Peyer's patch (tissue), 4 donors: ENCODE measurements around the gene SKAP1. TPM values are rescaled to one million over a fixed set of nuclear protein-coding genes. Genes with fewer than 3 reads are reported as not detected.

ENCODE experiments used
- DNase-seq, 3 donors: peaks; one replicate each; pipeline ENCODE4 v3.0.0-alpha.2; 2017 to 2019
- H3K27ac ChIP-seq, 4 donors: fragments of 200-600 bp; sonication (generic); one replicate each; pipeline ENCODE4 v1.5.1; 2016 to 2019
- H3K27me3 ChIP-seq, 2 donors: fragments of 200-600 bp; sonication (generic); one replicate each; pipeline ENCODE4 v1.5.1; 2019
- H3K36me3 ChIP-seq, 3 donors: fragments of 200-600 bp; sonication (generic); one replicate each; pipeline ENCODE4 v1.5.1; 2016 to 2019
- H3K4me1 ChIP-seq, 4 donors: fragments of 200-600 bp; sonication (generic); one replicate each; pipeline ENCODE4 v1.5.1; 2016 to 2019
- H3K4me3 ChIP-seq, 4 donors: fragments of 200-600 bp; sonication (generic); 1 replicate in 3 of 4; 2 replicates in 1 of 4; pipeline ENCODE4 v1.5.1; 2016 to 2019; ENCODE audit warnings: mild to moderate bottlenecking in 1 of 4
- H3K9me3 ChIP-seq, 4 donors: fragments of 200-600 bp; sonication (generic); one replicate each; pipeline ENCODE4 v1.5.1; 2016 to 2019; ENCODE audit warnings: mild to moderate bottlenecking in 1 of 4
- POLR2A ChIP-seq, 2 donors: fragments of 450-650 bp; IDR thresholded peaks; one replicate each; pipeline ENCODE4 v1.5.1; 2017; ENCODE audit warnings: antibody characterized with exemption in 2 of 2, mild to moderate bottlenecking in 2 of 2, moderate library complexity in 2 of 2
- total RNA-seq, 4 donors: library from RNA; depleted of rRNA; stranded (reverse); fragments of >200 nt; gene quantifications; one replicate each; pipeline ENCODE4 v1.1.0, GENCODE V29; 2016
- TF ChIP-seq, protein P1 (sequence below), 6 experiments: fragments of 450-650 bp in 4 of 6; fragments of 200-600 bp in 2 of 6; sonication (generic) in 1 of 6; IDR thresholded peaks; one replicate each; pipeline ENCODE4 v1.5.1; 2017 to 2019; ENCODE audit warnings: antibody characterized with exemption in 6 of 6, mild to moderate bottlenecking in 3 of 6, moderate library complexity in 1 of 6

The SKAP1 gene
- total RNA-seq, 4 donors from 2014 or later: 3.1 to 17.3 (median 6.5) TPM

GRCh38 chr17:48241770-48242497 is 188.1 kb downstream of the SKAP1 start:
- Histone ChIP-seq H3K4me1 (peaks cover 0 to 53% (median 0%) of the 10 kb centered on the region in 4 donors), H3K9me3 (no peaks in the 10 kb centered on the region), H3K36me3 (no peaks in the 10 kb centered on the region), H3K27me3 (no peaks in the 10 kb centered on the region), H3K4me3 (no peak overlapping the region), H3K27ac (no peak overlapping the region)
- no peak for TF ChIP-seq POLR2A (IDR thresholded peaks at IDR 0.05)
- TF ChIP-seq, protein P1, sequence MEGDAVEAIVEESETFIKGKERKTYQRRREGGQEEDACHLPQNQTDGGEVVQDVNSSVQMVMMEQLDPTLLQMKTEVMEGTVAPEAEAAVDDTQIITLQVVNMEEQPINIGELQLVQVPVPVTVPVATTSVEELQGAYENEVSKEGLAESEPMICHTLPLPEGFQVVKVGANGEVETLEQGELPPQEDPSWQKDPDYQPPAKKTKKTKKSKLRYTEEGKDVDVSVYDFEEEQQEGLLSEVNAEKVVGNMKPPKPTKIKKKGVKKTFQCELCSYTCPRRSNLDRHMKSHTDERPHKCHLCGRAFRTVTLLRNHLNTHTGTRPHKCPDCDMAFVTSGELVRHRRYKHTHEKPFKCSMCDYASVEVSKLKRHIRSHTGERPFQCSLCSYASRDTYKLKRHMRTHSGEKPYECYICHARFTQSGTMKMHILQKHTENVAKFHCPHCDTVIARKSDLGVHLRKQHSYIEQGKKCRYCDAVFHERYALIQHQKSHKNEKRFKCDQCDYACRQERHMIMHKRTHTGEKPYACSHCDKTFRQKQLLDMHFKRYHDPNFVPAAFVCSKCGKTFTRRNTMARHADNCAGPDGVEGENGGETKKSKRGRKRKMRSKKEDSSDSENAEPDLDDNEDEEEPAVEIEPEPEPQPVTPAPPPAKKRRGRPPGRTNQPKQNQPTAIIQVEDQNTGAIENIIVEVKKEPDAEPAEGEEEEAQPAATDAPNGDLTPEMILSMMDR (IDR thresholded peaks at IDR 0.05): no peak
- no peak for DNase-seq

- DNase-seq: no peak
- Histone ChIP-seq H3K36me3 (no peaks in the 10 kb centered on the region), H3K9me3 (no peaks in the 10 kb centered on the region), H3K4me3 (no peak overlapping the region), H3K4me1 (peaks cover 0 to 53% (median 0%) of the 10 kb centered on the region in 4 donors), H3K27me3 (no peaks in the 10 kb centered on the region), H3K27ac (peak overlapping the region in 1 of 4 donors; percentile 4)
- TF ChIP-seq POLR2A (IDR thresholded peaks at IDR 0.05): no peak
- TF ChIP-seq, protein P1 (IDR thresholded peaks at IDR 0.05): no peak
Observed at GRCh38 chr17:48241131-48241591, 188.9 kb downstream of the SKAP1 start.

DNA sequence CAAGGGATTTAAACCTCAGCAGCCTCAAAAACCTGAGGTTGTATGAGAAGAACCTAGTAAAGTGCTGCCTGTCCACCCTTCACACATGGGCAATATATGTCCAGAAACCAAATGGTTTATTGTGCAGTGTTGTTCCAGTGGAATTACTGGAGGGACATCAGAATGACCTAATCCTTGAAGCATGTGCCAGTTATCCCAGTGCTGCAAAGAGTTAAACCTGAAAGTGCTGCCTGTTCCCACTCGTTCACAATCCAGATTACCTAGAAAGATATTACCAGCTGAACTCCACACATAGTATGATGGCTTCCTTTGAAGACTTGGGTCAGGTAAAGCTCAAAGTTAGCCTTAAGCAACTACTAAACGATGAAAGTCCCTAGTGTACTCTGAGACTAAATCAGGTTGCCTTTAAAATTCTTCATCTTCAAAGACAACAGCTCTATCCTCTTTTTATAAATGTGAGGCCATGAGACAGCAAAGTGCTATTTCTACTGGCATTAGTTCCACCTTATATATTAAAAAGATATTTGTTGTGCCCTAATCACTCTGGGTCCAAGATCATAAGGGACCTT is 189.4 kb downstream of the SKAP1 start:
- Histone ChIP-seq H3K27me3 (no peaks in the 10 kb centered on the region), H3K9me3 (no peaks in the 10 kb centered on the region), H3K4me1 (peaks cover 0 to 53% (median 0%) of the 10 kb centered on the region in 4 donors), H3K4me3 (no peak overlapping the region), H3K36me3 (no peaks in the 10 kb centered on the region), H3K27ac (no peak overlapping the region)
- DNase-seq: no peak
- TF ChIP-seq, protein P1 (IDR thresholded peaks at IDR 0.05): no peak
- TF ChIP-seq POLR2A (IDR thresholded peaks at IDR 0.05): no peak

GRCh38 chr17:48240122-48240521 is 189.9 kb downstream of the SKAP1 start:
- TF ChIP-seq POLR2A (IDR thresholded peaks at IDR 0.05): no peak
- TF ChIP-seq, protein P1 (IDR thresholded peaks at IDR 0.05): no peak
- DNase-seq: no peak
- peaks cover 0 to 52% (median 0%) of the 10 kb centered on the region in 4 donors for H3K4me1 ChIP-seq
- H3K27me3 ChIP-seq: no peaks in the 10 kb centered on the region
- no peaks in the 10 kb centered on the region for H3K9me3 ChIP-seq
- no peak overlapping the region for H3K4me3 ChIP-seq
- no peak overlapping the region for H3K27ac ChIP-seq
- H3K36me3 ChIP-seq: no peaks in the 10 kb centered on the region

- Histone ChIP-seq H3K27ac (no peak overlapping the region), H3K4me1 (peaks cover 0 to 46% (median 0%) of the 10 kb centered on the region in 4 donors), H3K4me3 (no peak overlapping the region), H3K9me3 (no peaks in the 10 kb centered on the region), H3K36me3 (no peaks in the 10 kb centered on the region), H3K27me3 (no peaks in the 10 kb centered on the region)
- TF ChIP-seq, protein P1 (IDR thresholded peaks at IDR 0.05): no peak
- TF ChIP-seq POLR2A (IDR thresholded peaks at IDR 0.05): no peak
- no peak for DNase-seq
Observed at GRCh38 chr17:48239603-48239995, 190.4 kb downstream of the SKAP1 start.
